Naive thymus-derived CD4-positive, alpha-beta T cell (primary cell): Measurements from ENCODE around the gene TRAPPC2L. TPM values are rescaled to one million over a fixed set of nuclear protein-coding genes. Genes with fewer than 3 reads are reported as not detected.
A peak's percentile ranks its signal among the peaks of the same experiment; 100 is the strongest.

Experiments used
- ATAC-seq: fragments of 150-1000 bp; cut with Tn5 transposase; 2 replicates; pipeline ENCODE4 v1.10.0; 2021; ENCODE audit warnings: mild to moderate bottlenecking, moderate library complexity
- CTCF ChIA-PET: fragments of 350-600 bp; sonication (Branson Sonifier 250); formaldehyde crosslinking; loops from one replicate; lab custom pipeline; 2021; ENCODE audit warnings: antibody characterized with exemption; lab: Charles Lee
- POLR2A ChIA-PET: fragments of 350-600 bp; sonication (Branson Sonifier 250); formaldehyde crosslinking; loops from one replicate; lab custom pipeline; 2021; ENCODE audit warnings: antibody characterized with exemption, inconsistent platforms; lab: Charles Lee
- DNase-seq, 9 donors: peaks; one replicate each; pipeline versions ENCODE4 v3.0.0 to v3.0.0-alpha.2; 2020 to 2022; ENCODE audit warnings: mixed read lengths in 1 of 9
- H3K27ac ChIP-seq: one replicate; pipeline ENCODE4 v1.7.0; 2013; ENCODE audit warnings: mild to moderate bottlenecking, low read depth, low read length, moderate library complexity
- H3K27me3 ChIP-seq, 2 donors: one replicate each; pipeline ENCODE4 v1.7.0; 2013; ENCODE audit warnings: low read length in 2 of 2, mild to moderate bottlenecking in 2 of 2, moderate library complexity in 2 of 2; ENCODE audit not compliant: control insufficient read depth in 2 of 2, insufficient read depth in 2 of 2
- H3K36me3 ChIP-seq, 3 experiments: 1 replicate in 2 of 3; 2 replicates in 1 of 3; pipeline ENCODE4 v1.7.0; 2013; ENCODE audit warnings: low read length in 3 of 3, mild to moderate bottlenecking in 3 of 3, moderate library complexity in 1 of 3; ENCODE audit not compliant: insufficient read depth in 3 of 3, control insufficient read depth in 2 of 3
- H3K4me1 ChIP-seq, 2 donors: one replicate each; pipeline ENCODE4 v1.7.0; 2013; ENCODE audit warnings: low read length in 2 of 2, mild to moderate bottlenecking in 2 of 2, moderate library complexity in 1 of 2; ENCODE audit not compliant: control insufficient read depth in 2 of 2, insufficient read depth in 2 of 2
- H3K4me3 ChIP-seq: 2 replicates; pipeline ENCODE4 v1.7.0; 2013; ENCODE audit warnings: mild to moderate bottlenecking, low read length
- H3K9me3 ChIP-seq, 3 experiments: 1 replicate in 2 of 3; 2 replicates in 1 of 3; pipeline ENCODE4 v1.7.0; 2013; ENCODE audit warnings: low read length in 3 of 3; ENCODE audit not compliant: control insufficient read depth in 2 of 3
- H3K27ac Mint-ChIP-seq, 9 donors: one replicate each; pipeline ENCODE4 v1.8.0; 2020 to 2022; ENCODE audit warnings: mixed read lengths in 9 of 9, mild to moderate bottlenecking in 8 of 9, moderate library complexity in 5 of 9, inconsistent platforms in 2 of 9
- H3K27me3 Mint-ChIP-seq, 5 donors: one replicate each; pipeline ENCODE4 v1.8.0; 2021 to 2022; ENCODE audit warnings: mixed read lengths in 5 of 5, mild to moderate bottlenecking in 1 of 5
- H3K36me3 Mint-ChIP-seq, 5 donors: one replicate each; pipeline ENCODE4 v1.8.0; 2020 to 2022; ENCODE audit warnings: mixed read lengths in 5 of 5, mild to moderate bottlenecking in 3 of 5, inconsistent platforms in 1 of 5
- H3K4me1 Mint-ChIP-seq, 7 donors: one replicate each; pipeline ENCODE4 v1.8.0; 2020 to 2022; ENCODE audit warnings: mixed read lengths in 7 of 7, mild to moderate bottlenecking in 3 of 7, inconsistent platforms in 1 of 7
- H3K4me3 Mint-ChIP-seq, 10 donors: one replicate each; pipeline ENCODE4 v1.8.0; 2020 to 2022; ENCODE audit warnings: mild to moderate bottlenecking in 10 of 10, mixed read lengths in 10 of 10, moderate library complexity in 6 of 10, inconsistent platforms in 2 of 10
- H3K9me3 Mint-ChIP-seq, 11 donors: one replicate each; pipeline ENCODE4 v1.8.0; 2020 to 2022; ENCODE audit warnings: mixed read lengths in 11 of 11, mild to moderate bottlenecking in 4 of 11, inconsistent platforms in 1 of 11, moderate library complexity in 1 of 11
- intact Hi-C, 2 donors: fragments of 100-400 bp; cut with micrococcal nuclease; formaldehyde crosslinking; loops; one replicate each; pipeline ENCODE4 v1.15.1; 2023
- polyA plus RNA-seq, 2 donors: library from polyadenylated mRNA; unstranded; fragments of 300-500 nt; fragmentation: Illumina TruSeq; gene quantifications; one replicate each; pipeline ENCODE4 v1.2.3, GENCODE V29; 2021
- total RNA-seq, 6 experiments: library from RNA in 5 of 6; stranded (reverse) in 5 of 6; gene quantifications; 1 replicate in 5 of 6; 2 replicates in 1 of 6; pipeline ENCODE4 v1.2.3 and lab custom pipeline; 2021 to 2026

The TRAPPC2L gene
- total RNA-seq: 10 to 100 TPM; 32.3 to 73.4 (median 60.1) TPM
- 100 to 1,000 TPM in 1 of 2 donors, 10 to 100 TPM in 1; 96.8 to 112 TPM for polyA plus RNA-seq
- 28.3 reads per million, percentile 58 among the genes with 10 or more reads in this experiment for total RNA-seq (lab: John Stamatoyannopoulos, UW)

GRCh38 chr16:88856828-88857727 lies at the start of gene TRAPPC2L, which contains the start of gene GALNS:
Gene TRAPPC2L, plus strand, starts transcription at chr16:88857127. Its CDS starts 24 bp downstream, at chr16:88857151.
Gene GALNS, minus strand, starts transcription at chr16:88856947. Its CDS starts 70 bp downstream, at chr16:88856877.
- no peaks in the 10 kb centered on the region for H3K9me3 ChIP-seq
- H3K27ac Mint-ChIP-seq: peak within 1 kb of the TSS; percentile 88 to 100 (median 94)
- ChIA-PET POLR2A (interaction anchor here (0.6 to 3.6 kb wide), 36 partner anchors 10 to 1016 kb away, joined by 3 to 42 read pairs (median 3); partner anchors contain the start of genes APRT, CTU2, PABPN1L and RNF166), CTCF (interaction anchor here (0.6 to 3.5 kb wide), 10 partner anchors 42 to 432 kb away, joined by 3 to 15 read pairs (median 5); partner anchors contain the start of gene APRT)
- no peaks in the 10 kb centered on the region for H3K27me3 ChIP-seq
- no peaks in the 10 kb centered on the region for H3K27me3 Mint-ChIP-seq
- intact Hi-C loops: loop anchor here (1.0 to 10.0 kb wide), 24 partner anchors 41 to 650 kb away; partner anchors contain the start of genes CDH15 (in 2 of the 2), PIEZO1 (in 2 of the 2), ZC3H18 (in 2 of the 2) and CDT1 (in 1 of the 2)
- peak within 1 kb of the TSS; percentile 71 for H3K27ac ChIP-seq
- peak; percentile 95 to 100 (median 98) for DNase-seq
- H3K36me3 Mint-ChIP-seq: peaks cover 0 to 23% (median 3%) of the 10 kb centered on the region in 5 donors
- H3K4me3 Mint-ChIP-seq: peak within 1 kb of the TSS; percentile 94 to 100 (median 98)
- peaks cover 20 to 25% of the 10 kb centered on the region in 2 donors for H3K4me1 ChIP-seq
- H3K4me3 ChIP-seq: peak within 1 kb of the TSS; percentile 98
- peaks cover 24 to 46% (median 41%) of the 10 kb centered on the region in 7 donors for H3K4me1 Mint-ChIP-seq
- peaks cover 1 to 39% (median 7%) of the 10 kb centered on the region in 3 experiments for H3K36me3 ChIP-seq
- H3K9me3 Mint-ChIP-seq: peaks cover 0 to 3% (median 0%) of the 10 kb centered on the region in 11 donors
- ATAC-seq: peak; percentile 95

- Mint-ChIP-seq H3K27ac (no peak overlapping the region), H3K9me3 (no peaks in the 10 kb centered on the region), H3K4me1 (peaks cover 0 to 27% (median 12%) of the 10 kb centered on the region in 7 donors), H3K4me3 (peak overlapping the region in 1 of 10 donors; percentile 30), H3K27me3 (no peaks in the 10 kb centered on the region), H3K36me3 (peaks cover 0 to 4% (median 0%) of the 10 kb centered on the region in 5 donors)
- Histone ChIP-seq H3K27me3 (no peaks in the 10 kb centered on the region), H3K36me3 (peaks cover 0 to 26% (median 0%) of the 10 kb centered on the region in 3 experiments), H3K4me1 (peaks cover 14% of the 10 kb centered on the region in 2 donors), H3K4me3 (no peak overlapping the region), H3K9me3 (no peaks in the 10 kb centered on the region), H3K27ac (no peak overlapping the region)
- intact Hi-C loops: no loop called here
- ChIA-PET POLR2A (interaction anchor here (0.6 to 1.5 kb wide), 2 partner anchors 26 to 926 kb away, joined by 3 to 7 read pairs; no protein-coding TSS in a partner anchor), CTCF (interaction anchor here (0.6 kb wide), 1 partner anchor 489 kb away, joined by 4 read pairs; no protein-coding TSS in a partner anchor)
- no peak for DNase-seq
- no peak for ATAC-seq
Measured at GRCh38 chr16:88807142-88807625, 49.7 kb upstream of the TRAPPC2L start.

- peaks cover 0 to 26% (median 0%) of the 10 kb centered on the region in 3 experiments for H3K36me3 ChIP-seq
- ChIA-PET CTCF (no interaction called here), POLR2A (interaction anchor here (0.6 to 5.6 kb wide), 3 partner anchors 27 to 926 kb away, joined by 3 to 42 read pairs (median 7); partner anchors contain the start of genes GALNS and TRAPPC2L)
- peaks cover 0 to 23% (median 12%) of the 10 kb centered on the region in 7 donors for H3K4me1 Mint-ChIP-seq
- no peaks in the 10 kb centered on the region for H3K9me3 ChIP-seq
- ATAC-seq (no peak), DNase-seq (no peak)
- H3K27ac ChIP-seq: no peak overlapping the region
- H3K27ac Mint-ChIP-seq: peak overlapping the region in 2 of 9 donors; percentile 14 to 26
- H3K27me3 Mint-ChIP-seq: no peaks in the 10 kb centered on the region
- intact Hi-C loops: no loop called here
- no peaks in the 10 kb centered on the region for H3K9me3 Mint-ChIP-seq
- H3K4me3 Mint-ChIP-seq: peak overlapping the region in 2 of 10 donors; percentile 46 to 70
- peaks cover 11 to 14% of the 10 kb centered on the region in 2 donors for H3K4me1 ChIP-seq
- H3K36me3 Mint-ChIP-seq: peaks cover 0 to 4% (median 0%) of the 10 kb centered on the region in 5 donors
- H3K27me3 ChIP-seq: no peaks in the 10 kb centered on the region
- no peak overlapping the region for H3K4me3 ChIP-seq
Measured at GRCh38 chr16:88807626-88808453, 49.1 kb upstream of the TRAPPC2L start.

- H3K27ac Mint-ChIP-seq: peak overlapping the region in 3 of 9 donors; percentile 14 to 69 (median 55)
- H3K36me3 Mint-ChIP-seq: peaks cover 0 to 4% (median 0%) of the 10 kb centered on the region in 5 donors
- peaks cover 0 to 26% (median 12%) of the 10 kb centered on the region in 7 donors for H3K4me1 Mint-ChIP-seq
- DNase-seq: no peak
- peak overlapping the region in 8 of 10 donors; percentile 9 to 97 (median 41) for H3K4me3 Mint-ChIP-seq
- POLR2A ChIA-PET: interaction anchor here (0.8 to 5.6 kb wide), 3 partner anchors 27 to 288 kb away, joined by 4 to 71 read pairs (median 42); partner anchors contain the start of genes GALNS, PIEZO1 and TRAPPC2L
- no peaks in the 10 kb centered on the region for H3K27me3 ChIP-seq
- no peak for ATAC-seq
- H3K4me1 ChIP-seq: peaks cover 11 to 12% of the 10 kb centered on the region in 2 donors
- H3K36me3 ChIP-seq: peaks cover 0 to 26% (median 0%) of the 10 kb centered on the region in 3 experiments
- no peak overlapping the region for H3K4me3 ChIP-seq
- CTCF ChIA-PET: no interaction called here
- intact Hi-C loops: no loop called here
- no peaks in the 10 kb centered on the region for H3K27me3 Mint-ChIP-seq
- no peaks in the 10 kb centered on the region for H3K9me3 ChIP-seq
- no peak overlapping the region for H3K27ac ChIP-seq
- H3K9me3 Mint-ChIP-seq: no peaks in the 10 kb centered on the region
Measured at GRCh38 chr16:88809068-88809675, 47.8 kb upstream of the TRAPPC2L start.

GRCh38 chr16:88809676-88810165 lies 47.2 kb upstream of the TRAPPC2L start:
- Histone ChIP-seq H3K4me3 (no peak overlapping the region), H3K27me3 (no peaks in the 10 kb centered on the region), H3K27ac (peak overlapping the region; percentile 84), H3K9me3 (no peaks in the 10 kb centered on the region), H3K36me3 (peaks cover 0 to 26% (median 0%) of the 10 kb centered on the region in 3 experiments), H3K4me1 (peaks cover 8 to 11% of the 10 kb centered on the region in 2 donors)
- intact Hi-C loops: loop anchor here in 1 of 2 donors (2.0 to 5.0 kb wide), 4 partner anchors 25 to 698 kb away; partner anchors contain the start of genes CDH15, PIEZO1, SPG7 and ZC3H18
- Mint-ChIP-seq H3K4me1 (peaks cover 0 to 26% (median 12%) of the 10 kb centered on the region in 7 donors), H3K36me3 (peaks cover 0 to 4% (median 0%) of the 10 kb centered on the region in 5 donors), H3K9me3 (no peaks in the 10 kb centered on the region), H3K4me3 (peak overlapping the region in 9 of 10 donors; percentile 81 to 99 (median 95)), H3K27me3 (no peaks in the 10 kb centered on the region), H3K27ac (peak overlapping the region in 5 of 9 donors; percentile 19 to 73 (median 55))
- DNase-seq: no peak
- CTCF ChIA-PET: interaction anchor here (1.2 to 1.6 kb wide), 2 partner anchors 9 to 48 kb away, joined by 3 to 6 read pairs; partner anchors contain the start of genes GALNS and TRAPPC2L
- no peak for ATAC-seq
- POLR2A ChIA-PET: interaction anchor here (3.1 to 5.6 kb wide), 3 partner anchors 27 to 65 kb away, joined by 15 to 71 read pairs (median 42); partner anchors contain the start of genes GALNS, PIEZO1 and TRAPPC2L
